HG03175 (cell line): ENCODE measurements around the gene CRACR2B.

Experiments
- ATAC-seq: cut with Tn5 transposase; IDR thresholded peaks from one replicate; pipeline ENCODE4 v1.9.1; 2021; ENCODE audit warnings: mild to moderate bottlenecking, moderate library complexity; ENCODE audit not compliant: unreplicated experiment

Gene CRACR2B

DNA sequence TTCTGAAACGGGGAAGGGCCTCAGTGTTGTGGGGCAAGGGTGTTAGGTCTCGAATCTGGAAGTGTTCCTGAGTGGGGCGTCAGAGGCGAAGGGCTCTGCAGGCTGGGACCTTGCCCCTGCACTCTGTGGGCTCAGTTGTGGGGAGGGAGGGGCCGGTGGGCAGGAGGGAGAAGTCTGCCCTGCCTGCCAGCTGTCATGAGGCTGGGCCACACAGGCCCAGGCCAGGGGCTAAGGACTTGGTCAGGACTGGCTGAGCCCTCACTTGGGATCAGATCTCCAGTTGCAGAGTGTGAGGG lies at the start of gene CRACR2B:
Gene CRACR2B (plus strand): TSS at position 23 of the 296 bp plus-strand sequence. CDS start 689 bp downstream, outside the sequence.
- no peak for ATAC-seq

DNA sequence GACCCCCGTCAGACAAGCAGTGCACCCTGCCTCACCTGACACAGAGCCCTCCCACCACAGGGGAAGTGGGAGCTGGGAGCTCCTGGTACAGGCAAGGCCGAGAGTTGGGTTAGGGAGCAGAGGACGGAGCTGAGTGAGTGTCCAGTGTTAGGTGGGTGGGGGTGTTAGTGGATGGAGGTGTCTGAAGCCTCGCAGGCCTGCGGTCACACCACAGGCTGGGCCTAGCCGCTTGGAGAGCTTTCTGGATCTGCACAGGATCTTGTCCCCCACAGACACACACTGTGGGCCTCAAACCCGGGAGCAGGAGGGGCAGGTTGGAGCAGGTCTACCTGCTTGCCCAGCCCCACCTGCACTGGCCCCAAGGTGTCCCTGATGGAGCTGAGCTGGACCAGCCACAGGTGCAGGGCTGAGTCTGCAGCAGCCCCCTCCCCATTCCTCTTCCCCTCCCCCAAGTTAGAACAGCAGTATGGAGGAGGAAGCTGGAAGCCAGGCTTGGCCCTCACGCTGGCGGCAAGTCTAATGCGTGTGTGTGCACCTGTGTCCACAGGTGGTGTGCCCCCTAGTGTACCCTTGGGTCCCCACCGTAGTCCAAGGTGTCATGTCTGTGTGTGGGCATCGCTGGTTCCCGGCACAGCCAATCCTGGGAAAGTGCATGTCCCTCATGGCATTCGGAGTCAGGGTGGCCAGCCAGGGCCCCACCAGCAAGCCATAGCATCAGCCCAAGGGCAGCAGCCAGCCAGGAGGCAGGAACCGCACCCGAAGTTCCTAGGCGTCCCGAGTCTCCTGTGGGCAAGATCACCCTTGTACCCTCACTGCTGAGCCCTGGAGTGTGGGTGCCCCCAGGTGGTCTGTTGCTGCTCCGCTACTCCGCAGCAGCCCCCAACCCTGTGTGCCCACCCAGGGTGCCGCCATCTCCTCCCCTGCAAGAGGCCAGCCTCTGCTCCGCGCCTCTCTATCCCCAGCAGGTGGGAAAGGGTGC lies 48.5 kb upstream of the CRACR2B start:
- ATAC-seq, result no peak

DNA sequence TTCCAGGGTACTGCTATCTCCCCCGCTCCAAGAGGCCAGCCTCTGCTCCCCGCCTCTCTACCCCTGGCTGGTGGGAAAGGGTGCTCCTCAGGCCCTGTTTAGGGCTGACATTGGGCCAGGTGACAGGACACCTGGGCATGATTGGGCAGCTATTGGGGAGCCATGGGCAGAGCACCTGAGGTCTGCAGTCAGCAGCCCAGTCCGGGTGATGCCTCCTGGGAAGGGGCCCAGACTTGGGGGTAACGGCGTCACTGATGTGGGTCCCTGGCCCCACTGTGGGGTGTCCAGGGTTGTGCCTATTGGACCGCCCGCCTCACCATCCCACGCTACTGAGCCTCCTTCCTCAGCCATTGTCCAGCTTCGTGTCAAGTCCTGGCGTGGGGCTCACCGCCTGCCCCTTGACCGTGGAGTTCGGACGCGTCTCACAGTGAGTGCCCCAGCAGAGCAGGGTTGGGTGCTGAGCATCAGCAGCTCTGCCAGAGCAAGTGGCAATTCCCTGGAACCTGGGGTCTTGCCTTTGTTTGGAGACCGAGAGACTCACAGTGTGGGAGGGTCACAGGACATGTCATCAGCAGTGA lies 47.7 kb upstream of the CRACR2B start:
- ATAC-seq, result no peak

DNA sequence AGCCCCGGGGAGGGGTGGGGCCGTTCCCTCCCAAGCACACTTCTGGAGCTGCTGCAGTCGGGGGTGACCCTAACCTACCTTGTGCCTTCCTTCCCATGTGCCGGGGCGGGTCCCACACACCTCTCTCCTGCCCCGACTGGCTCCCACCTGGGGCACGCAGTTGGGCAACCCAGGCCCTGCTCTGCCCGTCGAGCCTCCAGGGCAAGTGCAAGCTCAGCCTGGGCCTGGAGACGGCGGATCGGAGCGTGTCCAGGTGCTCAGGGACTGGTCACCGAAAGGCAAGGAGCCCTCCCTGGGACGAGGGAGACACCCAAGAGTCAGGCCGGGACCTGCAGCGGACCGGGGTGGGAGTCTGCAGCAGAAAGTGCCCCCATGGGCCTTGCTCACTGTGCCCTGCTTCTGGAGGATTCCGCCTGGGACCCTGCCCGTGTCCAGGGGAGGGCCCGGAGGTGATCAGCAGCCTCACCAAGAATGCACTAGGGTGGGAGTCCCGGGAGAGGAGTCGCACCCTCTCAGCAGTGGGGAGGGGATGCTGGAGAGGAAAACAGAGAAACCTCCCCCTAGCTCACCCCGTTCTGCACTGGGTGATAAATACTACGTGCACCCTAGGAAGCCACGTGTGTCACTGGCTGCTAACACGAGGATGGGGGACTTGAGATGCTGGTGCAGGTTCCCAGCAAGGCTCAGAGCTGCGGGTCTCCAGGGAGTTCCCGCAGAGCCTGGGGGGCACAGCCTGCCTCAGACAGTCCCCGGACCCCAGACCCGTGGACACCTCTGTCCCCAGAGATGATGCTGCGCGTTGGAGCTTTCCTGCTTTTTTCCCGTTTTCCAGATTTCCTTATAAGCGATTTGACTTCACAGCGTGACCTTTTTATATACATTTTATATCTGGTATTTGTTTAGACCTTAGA lies 45.2 kb upstream of the CRACR2B start:
- ATAC-seq, result no peak

DNA sequence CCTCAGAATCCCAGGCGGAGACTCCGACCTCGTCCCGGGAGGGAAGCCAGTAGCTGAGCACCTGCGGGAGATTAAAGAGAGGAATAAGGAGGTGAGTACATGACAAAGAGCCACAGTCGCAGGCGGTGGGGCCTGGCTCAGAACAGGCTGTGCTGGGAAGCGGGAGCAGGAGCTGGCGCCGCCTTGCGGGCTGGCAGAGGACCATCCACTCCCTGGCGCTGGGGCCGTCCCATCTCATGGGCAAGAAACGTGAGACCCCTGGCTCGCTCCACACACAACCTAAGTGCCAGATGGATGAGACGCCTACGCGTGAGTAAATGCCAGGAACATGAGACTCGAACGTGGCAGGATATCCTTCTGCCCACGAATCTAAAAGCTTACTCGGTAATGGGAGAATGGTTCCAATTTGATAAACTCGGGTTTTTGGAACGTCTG lies 44.1 kb upstream of the CRACR2B start:
- ATAC-seq, result no peak

DNA sequence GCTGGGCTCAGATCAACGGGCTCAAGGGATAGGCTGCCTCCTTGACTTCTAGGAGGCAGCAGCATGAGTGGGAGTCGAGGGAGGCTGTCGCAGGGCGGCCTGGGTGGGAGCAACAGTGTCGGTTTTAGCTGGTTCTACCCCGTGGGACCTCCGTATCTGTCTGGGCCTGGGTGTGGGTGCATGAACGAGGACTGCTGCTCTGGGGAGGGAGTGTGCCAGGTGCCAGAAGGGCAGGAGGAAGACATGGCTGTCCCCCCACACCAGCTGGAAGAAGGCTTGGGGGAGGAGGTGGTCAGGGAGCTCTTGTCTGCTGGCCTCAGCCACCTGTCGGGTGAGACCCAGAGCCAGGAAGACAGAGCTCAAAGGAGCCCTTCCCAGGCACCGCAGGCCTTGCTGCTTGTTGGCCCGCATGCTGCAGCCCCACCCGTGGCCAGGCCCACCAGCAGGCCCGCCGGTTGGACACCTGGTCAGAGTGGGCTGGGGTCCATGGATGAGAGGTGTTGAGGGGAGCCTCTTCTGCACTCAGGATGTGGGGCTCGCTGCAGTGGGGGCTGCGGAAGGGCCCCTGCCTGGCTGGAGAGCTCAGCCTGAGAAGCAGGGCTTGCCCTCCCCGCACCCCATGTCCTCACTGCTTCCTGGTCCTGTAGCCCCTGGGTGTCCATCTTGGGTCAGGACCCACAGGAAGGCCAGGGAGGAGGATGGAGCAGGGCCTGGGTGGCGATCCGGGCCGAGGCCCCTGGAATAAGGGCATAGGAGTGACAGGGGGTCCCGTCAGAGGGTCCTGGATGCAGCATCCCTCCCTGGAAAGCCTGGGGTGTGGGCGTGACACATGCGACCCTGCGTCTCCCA lies 41.3 kb upstream of the CRACR2B start:
- no peak for ATAC-seq

DNA sequence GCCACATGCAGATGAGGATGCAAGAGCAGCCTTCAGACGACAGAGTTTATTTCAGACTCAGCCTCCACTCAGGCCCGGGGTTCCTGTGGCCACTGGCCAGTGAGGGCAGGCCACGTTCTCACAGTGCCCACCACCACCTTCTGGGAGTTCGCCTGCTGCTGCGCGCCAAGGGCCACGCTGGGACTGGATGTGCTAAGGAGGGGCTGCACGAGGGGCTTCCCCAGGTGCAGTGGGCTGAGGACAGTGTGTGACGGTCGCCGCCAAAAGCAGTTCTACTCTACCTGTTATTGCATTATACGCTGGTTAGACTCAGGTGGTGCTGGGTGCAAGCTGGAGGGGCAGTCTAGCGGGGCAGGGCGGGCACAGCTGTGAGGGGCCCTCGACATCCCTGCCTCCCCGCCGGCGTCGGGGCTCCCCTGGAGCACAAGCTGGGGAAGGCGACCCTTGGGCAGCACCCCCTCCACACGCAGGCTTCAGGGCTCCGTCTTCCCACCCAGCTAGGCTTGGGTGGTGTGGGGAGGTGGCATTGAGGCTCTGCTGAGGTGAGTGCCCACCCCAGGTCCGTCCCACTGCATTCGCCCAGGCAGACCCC lies 40.5 kb upstream of the CRACR2B start:
- ATAC-seq, result no peak

DNA sequence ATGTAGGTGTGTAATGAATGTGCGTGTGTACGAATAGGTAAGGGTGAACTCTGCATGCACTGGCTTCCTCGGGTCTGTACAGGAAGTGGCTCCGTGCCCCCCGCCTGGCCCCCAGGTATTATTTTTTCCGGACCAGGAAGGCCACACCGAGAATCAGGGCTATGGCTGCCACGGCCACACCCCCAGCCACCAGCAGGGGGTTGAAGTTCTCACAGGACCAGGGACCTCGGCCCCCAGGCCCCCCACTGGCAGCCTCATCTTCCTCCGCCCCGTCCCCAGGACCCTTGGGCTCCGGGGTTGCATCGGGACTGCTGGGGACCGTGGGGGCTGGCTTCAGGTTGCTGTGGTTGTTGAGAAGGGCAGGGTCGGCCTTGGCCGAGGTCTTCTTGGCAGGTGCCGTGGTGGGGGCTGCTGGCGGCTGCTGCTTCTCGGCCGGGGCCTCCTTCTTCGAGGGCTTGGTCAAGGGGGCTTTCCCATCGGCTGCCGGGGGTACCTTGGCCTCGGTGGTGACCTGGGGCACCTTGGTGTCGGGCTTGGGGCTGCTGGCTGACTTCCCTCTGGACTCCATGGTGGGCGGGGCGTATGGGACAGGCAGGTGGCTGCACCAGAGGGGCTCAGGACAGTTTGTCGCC lies 39.6 kb upstream of the CRACR2B start:
- no peak for ATAC-seq

DNA sequence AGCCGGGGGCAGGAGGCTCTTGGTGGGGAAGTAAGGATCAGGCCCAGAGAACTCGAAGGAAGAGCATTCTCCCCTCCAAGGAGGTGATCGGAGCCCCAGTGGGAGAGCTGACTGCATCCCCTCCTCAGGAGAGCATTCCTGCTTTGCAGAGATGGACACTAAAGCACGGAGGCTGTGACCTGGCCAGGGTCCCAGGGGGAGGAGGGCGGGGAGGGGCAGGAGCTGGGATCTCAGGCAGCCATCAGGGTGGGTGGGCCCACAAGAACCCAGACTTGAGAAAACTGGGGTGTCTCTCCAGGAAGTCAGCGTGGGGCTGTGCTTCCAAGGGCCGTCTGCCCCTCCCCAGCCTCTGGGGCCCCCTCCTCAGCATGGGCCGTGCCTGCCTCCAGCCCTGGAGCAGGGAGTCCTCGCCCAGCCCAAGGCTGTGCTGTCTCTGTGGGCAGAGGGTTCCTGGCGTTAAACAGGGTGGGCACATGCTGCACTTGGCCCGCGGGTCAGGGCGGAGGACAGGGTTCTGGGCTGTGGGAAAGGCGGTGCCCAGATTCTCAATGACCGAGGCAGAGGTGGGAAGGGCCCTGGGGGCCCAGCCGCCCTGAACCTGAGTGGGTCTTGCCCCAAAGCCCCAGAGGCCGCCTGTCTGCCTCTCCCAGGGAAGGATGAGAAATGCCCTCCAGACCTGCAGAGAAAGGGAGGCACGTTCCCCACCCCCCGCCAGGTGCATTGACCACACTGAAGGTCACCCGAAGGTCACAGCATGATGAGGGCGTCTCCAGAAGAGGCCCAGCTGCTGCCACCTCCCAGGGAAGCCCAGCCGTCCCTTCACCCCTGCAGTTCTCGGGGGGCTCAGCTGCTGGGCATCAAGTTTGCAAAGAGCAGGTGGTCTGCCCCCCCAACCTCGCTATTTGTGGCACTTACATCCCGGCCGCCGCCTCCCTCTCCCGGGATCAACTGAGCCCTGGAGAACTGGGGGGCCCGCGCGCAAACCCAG lies 38.5 kb upstream of the CRACR2B start:
- no peak for ATAC-seq

DNA sequence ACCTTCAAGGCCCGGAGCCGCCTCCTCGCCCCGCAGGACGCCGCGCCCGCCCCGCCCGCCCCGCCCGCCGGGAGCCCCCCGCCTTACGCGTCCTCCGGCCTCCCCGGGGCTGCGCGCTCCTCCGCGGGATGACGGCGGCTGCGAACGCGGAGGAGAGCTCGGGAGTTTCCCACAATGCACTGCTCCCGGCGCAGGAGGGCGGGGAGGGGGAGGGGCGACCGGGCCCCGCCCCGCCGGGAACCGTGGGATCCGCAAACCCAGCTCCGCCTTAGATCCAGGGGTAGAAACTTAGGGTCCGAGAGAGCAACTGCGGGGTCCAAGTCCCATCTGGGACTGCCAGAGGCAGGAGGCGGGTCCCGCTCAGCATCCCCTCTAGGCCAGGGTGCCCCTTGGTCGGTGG lies 37.8 kb upstream of the CRACR2B start, which contains the start of gene CEND1:
Gene CEND1 (minus strand): TSS at position 148 of the 400 bp plus-strand sequence. CDS start 1,514 bp downstream, outside the sequence.
- no peak for ATAC-seq

DNA sequence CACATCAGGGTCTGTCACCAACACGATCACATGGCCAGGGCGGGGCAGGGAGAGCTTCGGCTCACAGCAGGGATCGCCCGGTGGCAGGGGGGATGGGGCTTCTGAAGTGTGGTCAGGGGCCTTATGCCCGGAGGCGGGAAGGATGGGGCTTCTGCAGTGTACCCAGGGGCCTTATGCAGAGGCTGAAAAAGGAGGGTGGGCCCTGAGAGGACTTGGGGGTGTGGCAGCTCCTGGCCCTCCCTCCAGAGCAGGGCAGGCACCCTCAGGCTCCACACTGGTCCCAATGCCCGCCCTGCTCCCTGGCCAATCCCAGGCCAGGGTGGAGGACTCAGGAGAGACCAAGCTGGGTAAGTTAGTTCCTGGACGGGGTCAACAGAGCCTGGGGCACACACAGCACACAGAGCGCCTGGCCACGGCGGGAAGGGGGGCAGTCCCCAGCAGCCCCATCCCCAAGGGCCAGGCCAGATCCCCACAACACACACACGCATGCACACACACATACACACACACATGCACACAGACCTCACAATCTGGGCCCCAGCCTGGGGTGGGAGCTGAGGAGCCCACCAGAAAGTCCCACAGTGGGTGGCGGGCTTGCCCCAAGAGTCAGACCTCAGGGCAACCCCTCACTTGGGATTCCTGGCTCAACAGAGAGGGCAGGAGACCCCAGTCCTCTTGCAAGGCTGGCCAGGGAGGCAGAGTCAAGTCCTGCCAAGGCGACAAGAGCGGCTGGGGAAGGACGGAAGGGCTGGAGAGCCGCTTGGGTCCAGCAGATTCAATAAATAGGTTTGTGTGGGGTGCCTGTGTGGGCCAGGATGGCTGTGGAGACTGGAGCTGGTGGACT lies 36.8 kb upstream of the CRACR2B start:
- ATAC-seq, result no peak

DNA sequence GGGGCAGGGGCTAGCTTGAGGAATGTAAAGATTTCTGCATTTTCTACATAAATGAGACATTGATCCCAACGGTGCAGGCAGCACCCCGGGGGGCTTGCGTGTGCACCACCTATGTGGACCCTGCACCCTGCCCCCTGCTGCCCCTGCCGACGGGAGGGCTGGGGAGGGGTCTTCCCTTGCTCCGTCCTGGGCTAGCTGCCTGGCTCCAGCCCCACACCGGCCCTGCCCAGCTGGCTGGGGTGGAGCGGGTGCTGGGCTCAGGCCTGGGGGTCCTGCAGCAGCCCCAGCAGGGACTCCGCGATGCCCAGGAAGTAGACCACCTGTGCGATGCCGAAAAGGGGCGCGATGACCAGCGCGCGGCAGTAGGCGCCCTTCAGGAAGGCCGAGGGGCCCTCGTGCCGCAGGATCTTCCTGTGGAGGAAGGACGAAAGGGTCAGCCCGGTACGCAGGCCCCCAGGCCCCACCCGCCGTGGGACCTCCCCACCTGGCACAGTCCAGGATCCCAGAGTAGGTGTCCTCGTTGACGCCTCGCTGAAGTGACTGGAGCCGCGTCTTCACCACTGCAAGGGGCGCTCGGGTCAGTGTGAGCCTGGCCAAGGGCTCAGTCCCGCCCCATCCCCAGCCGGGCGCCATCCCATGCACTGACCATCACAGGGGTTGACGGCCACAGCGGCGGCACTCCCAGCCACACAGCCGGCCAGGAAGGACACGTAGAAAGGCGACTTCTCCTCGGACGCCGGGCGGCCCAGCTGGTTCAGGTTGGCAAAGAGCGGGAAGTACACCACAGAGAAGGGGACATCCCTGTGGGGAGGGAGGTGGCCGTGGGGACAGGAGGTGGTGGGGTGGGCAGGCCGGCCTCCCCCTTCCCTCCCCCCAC lies 35.8 kb upstream of the CRACR2B start:
- no peak for ATAC-seq

DNA sequence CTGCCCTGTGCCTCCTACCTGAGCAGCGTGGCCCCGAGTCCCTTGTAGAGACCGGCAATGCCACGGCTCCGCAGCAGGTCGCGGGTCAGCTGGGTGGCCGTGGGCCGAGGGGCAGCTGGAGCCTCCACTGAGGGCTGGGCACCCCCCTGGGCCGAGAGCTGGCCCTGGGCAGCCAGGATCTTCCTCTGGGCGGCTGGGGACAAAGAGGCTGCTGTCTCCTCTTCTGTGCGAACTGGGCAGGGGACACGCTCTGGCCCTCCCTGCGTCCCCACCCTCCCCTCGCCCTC lies 35.2 kb upstream of the CRACR2B start:
- ATAC-seq, result no peak

DNA sequence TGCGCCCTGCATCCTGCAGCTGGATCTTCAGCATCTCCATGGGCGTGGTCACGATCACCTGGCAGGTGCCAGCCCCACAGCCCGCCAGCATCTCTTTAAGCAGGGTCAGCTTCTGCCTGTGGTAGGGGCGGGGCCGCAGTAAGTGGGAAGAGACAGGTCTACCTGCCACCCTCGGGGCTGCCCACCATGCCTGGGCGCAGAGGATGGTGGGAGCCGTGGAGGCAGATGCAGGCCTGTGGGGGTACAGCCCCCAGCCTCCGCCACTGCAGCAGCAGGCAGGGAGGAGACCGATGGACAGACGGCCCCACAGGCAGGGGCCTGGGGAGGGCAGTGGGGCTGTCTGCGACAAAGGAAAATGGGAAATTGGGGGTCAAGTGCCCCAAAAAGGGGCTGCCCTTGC lies 34.8 kb upstream of the CRACR2B start:
- ATAC-seq, result no peak

DNA sequence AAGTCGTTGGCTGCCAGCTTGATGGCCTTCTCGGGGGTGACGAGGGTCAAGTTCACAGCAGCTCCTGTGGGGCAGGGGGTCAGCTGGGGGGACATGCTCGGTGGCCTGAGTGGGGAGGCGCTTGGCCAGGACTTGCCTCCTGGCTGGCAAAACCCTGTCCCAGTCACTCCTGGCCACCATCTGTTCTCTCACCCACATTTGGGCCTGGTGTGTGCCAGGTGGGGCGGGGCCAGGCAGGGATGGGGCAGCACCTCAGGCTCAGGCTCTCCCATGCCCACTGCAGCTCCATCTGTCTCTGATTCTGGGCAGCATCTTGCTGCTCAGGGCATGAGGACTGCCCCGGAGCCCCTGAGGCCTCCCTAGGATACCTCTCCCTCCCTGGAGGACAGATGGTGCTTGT lies 34.2 kb upstream of the CRACR2B start:
- no peak for ATAC-seq

DNA sequence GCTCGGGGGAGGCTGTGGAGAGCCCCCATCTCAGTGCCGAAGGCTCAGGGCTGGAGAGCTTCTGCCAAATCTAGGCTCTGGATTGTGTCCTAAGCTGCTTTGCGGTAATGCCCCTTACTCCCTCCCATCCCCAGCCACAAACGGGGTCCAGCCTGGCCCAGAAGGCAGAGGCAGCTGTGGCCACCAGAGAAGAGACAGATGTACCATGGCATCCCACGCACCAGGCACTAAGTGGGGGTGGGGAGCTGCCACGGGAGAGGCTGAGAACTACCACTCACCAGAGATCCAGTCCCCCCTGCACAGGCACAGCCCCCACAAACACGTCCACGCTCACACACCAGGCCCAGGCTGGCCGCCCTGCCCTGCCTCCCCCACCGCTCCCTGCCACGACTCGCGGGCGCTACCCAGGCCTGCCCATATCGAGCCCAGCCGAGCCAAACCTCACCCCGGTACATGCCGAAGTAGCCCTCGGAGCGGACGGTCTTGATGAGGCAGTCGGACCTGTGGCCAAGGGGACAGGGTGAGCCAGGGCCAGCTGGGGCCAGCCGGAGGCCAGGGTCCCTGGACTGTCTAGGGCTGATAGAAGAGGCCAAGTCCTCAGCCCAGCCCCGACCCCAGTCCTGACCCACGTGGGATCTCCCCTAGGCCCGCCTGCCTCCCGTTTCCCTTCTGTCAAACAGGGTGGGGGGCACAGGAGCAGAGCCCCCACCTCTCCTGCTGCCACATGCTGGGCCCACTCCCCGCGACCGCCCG lies 33.5 kb upstream of the CRACR2B start:
- ATAC-seq, result no peak
